GM18868 (cell line): ENCODE measurements around the gene AOPEP.

ENCODE experiments used
- ATAC-seq: cut with Tn5 transposase; IDR thresholded peaks from one replicate; pipeline ENCODE4 v1.9.1; 2021; ENCODE audit warnings: mild to moderate bottlenecking, moderate library complexity; ENCODE audit not compliant: unreplicated experiment

The AOPEP gene

DNA sequence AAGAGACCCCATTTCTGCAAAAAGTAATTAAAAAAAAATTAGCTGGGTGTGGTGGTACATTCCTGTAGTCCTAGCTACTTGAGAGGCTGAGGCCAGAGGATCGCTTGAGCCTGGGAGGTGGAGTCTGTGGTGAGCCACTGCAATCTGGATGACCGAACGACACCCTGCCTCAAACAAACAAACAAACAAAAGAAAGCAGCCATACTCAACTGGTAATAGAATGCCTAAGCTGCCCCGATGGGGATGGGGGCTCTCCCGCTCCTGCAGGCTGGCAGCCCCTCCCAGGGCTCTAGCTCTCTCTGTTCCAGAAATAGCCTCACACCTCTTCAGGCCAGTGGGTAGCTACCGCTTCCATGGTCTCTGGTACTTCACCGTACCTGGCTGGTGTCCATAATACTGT lies 349.2 kb downstream of the AOPEP start:
- no peak for ATAC-seq

DNA sequence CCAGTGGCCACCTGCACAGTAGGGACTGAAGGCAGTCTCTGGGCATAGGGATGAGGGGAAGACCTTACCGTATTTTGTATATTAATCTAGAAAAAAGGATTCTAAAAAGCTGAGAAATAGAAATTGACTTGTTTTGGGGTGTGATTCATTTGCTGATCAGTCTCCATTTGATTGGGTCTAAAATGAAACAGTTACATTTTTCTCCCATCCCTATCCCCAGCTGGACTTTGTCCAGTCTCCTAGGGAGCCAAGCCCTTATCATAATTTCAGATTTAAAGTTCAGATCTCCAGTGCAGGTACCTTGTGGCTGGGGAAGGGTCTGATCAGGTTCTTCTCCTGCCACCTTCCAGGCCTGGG lies 350.2 kb downstream of the AOPEP start:
- no peak for ATAC-seq

DNA sequence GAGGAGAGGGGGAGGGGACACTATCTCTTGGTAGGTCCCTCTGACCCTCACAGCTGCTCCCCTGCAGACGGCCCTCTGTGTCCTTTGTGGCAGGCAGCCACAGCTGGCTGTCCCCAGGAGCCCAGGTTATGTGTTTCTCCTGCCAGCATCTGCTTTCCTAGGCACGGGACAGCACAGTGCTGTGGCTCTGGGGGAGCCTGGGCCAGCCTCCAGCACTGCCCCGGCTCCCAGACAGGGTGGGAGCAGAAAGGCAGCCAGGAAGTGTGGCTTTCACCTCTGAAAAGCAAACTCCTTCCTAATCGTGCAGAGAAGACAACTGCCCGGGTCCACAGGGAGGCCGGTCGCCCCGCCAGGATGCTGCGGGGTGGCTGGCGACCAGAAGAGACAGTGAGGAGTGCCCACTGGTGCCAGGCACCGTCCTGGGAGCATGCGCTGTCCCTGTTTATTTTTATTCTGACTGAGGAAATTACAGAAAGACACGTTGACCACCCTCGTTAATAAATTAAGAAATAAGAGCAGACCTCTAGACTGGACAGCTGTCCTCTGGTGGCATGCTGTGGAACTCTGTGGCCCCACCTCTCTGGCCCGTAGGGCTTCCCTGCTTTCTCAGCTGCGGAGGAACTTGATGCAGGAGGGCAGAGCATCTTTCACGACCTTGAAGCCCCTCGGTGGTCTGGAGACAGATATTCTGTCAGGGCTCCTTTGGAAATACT lies 350.7 kb downstream of the AOPEP start:
- no peak for ATAC-seq

DNA sequence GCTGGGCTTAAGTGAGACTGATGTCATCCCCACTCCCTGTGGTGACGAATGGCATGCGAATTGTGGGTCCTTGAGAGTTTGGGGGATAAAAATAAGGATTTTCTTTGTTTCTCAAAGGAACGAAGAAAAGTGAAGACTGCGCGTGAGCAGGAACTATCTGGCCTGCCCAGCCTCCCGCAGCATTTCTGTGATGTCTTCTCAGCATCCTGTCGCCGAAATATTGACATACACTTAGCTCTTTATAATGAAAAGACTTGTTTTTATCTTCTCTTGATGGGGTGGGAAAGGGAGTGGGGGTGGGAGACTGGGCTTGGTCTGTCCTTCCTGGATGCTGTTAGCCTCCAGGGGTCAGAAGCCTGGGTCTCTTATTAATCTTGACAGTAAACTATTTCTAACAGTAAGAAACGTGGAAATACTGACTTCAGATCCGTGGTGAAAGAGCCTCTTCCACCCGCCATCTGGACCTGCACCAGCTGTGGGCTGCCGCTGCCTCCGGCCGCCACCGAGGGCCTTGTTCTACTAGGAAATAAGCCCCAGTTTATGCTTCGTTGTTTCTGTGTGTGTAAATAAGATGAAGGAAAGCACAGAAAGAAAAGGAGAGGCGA lies 351.4 kb downstream of the AOPEP start:
- no peak for ATAC-seq

DNA sequence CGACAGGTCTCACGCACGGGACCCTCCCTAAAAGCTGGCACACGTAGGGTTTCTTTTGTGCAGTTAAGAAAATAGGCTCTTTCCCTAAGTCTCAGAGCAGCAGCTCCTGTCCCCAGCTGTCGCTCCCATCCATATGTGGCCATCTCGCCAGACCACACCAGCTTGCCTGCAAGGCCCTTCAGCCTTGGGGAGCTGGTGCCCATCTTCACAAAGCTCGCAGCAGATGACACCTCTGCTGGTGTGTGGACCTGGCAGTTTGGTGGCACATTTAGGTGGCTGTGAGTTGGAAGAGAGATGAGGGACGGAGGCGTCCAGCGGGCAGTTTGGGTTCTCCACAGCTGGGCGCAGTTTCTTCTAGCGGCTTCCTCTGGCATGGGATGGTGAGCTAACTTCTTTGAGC lies 352.0 kb downstream of the AOPEP start:
- no peak for ATAC-seq

DNA sequence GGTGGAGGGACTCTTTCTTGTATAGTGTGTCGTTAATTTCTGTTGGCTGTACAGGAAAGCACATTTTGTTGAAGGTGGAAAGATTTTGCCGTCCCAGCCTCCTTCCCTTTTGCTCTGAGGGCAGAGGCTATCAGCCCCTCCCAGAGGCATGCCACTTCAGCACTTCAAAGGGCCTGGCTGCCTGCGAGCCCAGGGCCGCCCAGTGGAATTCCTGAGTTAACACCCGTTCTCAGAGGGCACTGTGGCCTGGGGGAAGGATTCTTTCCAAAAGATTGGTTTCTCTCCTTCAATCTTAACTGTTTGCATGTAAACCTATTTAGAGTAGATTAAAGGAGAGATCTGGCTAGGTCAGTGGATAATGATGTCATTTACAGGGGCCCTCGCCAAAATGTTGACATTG lies 352.4 kb downstream of the AOPEP start:
- no peak for ATAC-seq

DNA sequence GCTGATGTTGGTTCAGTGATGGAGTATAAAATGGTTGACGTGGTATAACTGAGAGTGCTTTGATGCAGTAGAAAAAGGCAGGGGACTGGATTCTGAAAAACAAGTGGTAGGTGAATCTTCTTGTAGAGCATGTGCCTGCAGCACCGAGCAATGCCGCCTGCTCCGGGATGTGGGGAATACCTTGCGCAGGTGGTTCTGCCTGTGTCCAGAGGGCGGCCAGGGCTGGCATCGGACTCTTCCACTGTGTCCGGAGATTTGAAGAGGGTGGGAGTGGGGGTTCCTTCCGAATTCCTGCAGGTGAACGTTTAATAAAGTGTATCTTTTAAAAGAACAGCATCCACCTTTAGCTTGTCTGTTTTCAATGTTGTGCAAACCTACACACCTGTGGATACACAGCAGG lies 353.0 kb downstream of the AOPEP start:
- no peak for ATAC-seq

DNA sequence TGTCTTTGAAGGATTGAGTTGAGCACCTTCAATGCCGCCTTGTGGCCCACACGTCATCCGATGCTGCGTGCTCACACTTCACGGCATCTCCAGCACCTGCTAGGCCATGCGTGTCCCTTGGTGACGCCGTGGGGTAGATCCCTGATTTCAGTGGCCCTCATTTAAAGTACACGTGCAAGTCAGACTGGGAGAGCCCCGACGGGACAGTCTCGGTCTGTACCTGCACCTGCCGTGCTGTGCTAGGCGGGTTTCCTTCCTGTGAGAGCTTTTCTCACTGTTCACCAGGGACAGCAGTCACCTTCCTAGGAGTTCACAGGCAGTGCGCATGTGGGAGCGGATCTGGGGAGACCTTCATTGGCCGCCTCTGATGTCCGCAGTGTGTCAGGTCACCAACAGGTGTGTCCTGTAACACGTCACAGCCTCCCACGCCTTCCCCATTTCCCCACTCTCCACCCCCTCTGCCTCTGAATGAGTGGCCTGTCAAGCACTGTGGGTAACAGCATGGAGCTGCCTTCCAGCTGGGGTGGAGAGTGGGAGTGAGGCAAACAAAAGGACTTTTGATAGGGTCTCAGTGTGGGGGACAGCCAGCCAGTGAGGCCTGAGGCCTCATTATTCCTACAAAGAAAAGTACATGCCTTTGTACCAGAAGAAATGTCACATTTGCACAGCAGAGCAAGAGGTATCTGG lies 354.6 kb downstream of the AOPEP start:
- no peak for ATAC-seq

DNA sequence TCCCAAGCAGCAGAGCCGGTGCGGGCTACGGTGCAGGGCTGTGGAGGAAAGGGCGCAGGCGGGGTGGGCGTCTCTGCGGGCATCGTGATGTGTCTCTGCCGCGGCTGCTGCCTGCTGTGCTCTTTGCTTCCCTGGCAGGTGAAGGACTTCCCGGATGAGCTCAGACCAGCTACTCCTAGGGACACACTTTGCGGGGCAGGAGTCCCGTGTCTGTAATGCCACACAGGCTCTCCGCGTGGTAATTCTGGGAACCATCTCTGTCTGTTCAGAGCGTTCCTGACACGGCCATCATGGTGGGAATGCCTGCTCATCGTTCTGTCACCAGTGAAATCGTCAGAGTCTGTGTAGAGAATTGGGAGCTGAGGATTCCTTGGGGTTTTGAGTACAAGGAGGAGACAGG lies 355.5 kb downstream of the AOPEP start:
- no peak for ATAC-seq

DNA sequence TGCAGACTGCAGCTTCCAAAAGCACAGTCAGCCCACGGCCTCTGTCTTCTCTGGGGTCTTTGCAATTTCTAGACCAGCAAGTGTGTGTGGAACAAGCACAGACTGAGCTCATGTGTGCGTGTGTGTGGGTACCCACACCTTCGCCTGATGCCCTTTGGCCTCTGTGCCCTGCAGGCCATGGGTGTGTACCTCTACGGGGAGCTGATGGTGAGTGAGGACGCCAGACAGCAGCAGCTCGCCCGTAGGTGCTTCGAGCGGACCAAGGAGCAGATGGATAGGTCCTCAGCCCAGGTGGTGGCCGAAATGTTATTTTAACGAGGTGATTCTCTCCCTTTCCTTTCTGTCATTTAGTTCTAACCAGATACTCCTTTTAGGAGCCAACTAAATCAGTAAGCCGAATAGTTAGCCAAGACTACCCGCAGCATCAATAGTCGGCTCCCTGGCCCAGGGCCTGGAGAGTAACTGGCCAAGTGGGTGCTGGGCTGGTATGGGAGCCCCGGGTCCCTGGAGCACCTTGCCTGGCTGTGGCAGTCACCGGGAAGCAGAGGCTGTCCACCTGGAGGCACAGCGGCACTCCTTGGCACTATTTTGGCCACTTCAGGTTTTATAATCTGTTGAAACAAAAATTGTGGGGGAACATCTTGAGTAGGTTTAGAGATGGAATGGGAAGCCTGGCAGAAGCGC lies 356.0 kb downstream of the AOPEP start:
- no peak for ATAC-seq

DNA sequence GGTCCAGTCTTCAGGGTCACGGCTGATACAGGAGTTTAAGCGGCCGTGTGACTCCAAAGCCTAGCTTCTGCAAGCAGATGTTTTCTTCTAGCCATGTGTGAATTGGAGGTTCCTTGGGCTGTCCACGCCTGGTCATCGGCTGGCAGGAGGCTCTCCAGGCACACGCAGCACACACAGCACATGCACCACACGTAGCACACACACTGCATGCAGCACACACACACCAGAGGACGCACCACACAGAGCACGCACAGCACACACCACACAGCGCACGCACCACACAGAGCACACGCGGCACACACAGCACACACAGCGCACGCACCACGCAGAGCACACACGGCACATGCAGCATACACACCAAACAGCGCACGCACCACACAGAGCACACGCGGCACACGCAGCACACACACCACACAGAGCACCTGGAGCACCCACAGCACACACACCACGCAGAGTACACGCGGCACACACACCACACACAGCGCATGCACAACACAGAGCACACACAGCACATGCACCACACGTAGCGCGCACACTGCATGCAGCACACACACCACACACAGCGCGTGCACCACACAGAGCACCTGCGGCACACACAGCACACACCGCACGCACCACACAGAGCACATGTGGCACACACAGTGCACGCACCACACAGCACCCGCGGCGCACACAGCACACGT lies 356.7 kb downstream of the AOPEP start:
- no peak for ATAC-seq

DNA sequence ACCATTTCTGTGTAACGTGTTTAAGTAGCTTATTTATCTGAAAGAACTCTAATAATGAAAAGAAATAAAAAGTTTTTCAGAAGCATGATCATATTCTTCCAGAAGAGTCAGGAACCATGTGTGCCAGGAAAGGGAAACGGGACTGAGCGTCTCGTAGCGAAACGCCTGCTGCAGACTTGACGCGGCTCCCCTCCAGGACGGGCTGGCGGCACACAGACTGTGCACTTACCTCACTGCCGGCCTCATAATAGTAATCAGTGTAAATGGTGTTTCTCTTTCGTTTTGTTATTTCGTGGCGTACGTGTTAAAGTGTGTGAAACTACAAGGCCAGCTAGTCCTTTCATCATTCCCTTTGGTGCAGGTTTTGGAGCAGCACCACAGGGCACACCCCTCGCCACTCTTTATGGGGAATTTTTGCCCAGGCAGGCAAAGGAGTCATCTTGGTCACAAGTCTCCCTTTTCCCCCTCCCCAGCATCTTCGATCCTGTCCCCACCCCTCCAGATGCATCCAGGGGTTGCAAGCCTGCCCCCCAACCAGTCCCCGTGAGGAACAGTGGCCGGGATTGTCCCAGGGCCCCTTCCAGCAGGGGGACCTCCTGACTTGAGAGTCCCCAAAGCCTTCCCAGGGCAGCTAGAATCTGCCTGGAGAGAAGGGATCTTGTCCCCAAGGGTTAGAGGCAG lies 357.9 kb downstream of the AOPEP start:
- ATAC-seq, result no peak

DNA sequence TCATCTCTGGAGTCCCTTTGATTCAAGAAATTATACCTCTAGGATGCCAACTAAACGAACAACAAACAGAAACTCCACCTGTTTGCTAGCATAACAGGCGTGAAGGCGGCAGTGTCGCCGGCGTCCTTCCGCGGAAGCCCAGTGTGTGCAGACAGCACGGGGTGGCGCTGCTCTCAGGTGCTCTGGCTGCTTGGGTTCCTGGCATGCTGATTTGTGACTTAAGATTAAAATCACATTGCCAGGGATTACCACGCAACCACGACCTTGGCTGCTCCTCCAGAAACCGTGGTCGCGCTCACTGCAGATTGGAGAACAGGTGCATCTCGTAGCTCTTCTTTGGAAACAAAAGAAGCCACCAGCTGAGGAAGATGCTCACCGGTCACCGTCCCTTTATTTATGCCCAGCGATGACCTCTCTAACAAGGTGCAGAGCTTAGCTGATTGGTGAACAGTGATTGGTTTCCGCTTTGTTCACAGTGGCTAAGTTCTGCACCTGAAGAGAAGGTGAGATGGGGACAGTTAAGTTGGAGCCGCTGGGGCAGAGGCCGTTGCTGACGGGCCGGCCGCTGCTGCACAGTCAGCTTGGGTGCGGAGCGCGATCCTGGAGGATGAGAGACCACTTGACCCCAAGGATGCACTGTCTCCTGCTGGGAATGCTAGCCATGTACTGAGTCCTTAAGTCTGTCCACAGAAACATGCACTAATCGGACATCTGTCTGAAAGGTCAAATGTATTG lies 358.7 kb downstream of the AOPEP start:
- ATAC-seq, result no peak

DNA sequence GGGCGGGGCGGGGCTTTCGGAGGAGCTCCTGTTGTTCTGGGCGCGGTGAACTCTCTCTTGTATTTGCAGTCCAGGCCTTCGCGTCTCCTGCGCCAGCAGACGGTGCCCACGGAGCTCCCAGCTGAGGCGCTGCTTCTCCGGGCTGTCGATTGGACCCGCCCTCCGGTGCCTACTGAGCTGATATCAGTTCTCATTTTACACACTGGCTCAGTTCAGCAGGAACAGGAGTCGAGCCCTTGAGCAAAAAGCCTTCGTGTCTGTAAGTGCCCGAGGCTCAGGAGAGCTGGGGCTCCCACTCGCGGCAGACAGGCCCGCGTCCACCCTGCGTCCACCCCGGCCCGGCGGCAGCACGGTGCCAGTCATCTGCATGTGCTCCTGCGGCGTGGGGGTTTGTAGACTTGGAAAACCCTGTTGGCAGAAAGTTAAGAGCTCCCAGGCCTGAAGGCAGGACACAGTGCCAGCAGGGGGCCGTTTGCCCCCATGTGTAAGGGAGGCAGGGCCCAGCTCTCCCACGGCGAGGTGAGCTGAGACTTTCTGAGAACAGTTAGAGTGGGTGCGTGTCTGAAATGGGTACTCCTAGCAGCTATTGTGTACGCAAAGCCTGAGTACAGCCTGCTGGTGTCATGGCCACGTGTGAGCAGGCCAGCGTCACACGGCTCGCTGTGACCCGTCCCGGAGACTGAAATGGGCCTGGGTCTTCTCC lies 359.5 kb downstream of the AOPEP start:
- ATAC-seq, result no peak

DNA sequence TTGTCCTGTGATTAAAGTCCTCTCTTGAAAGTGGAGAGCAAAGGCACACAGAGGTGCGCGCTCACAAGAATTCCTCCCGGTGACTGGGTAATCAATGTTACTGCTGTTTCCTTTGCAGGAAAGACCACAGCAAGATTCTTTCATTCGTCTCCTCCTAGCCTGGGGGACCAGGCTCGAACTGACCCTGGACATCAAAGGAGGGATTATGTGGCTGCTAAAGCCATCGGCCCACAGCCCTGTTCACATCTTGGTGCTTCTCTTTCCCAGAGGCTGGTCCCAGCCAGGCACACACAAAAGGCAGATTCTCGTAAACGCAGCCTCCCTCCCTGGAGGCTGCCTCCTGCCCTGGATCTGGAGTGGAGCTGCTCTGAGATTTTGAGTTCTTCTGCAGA lies 360.1 kb downstream of the AOPEP start:
- ATAC-seq, result no peak

DNA sequence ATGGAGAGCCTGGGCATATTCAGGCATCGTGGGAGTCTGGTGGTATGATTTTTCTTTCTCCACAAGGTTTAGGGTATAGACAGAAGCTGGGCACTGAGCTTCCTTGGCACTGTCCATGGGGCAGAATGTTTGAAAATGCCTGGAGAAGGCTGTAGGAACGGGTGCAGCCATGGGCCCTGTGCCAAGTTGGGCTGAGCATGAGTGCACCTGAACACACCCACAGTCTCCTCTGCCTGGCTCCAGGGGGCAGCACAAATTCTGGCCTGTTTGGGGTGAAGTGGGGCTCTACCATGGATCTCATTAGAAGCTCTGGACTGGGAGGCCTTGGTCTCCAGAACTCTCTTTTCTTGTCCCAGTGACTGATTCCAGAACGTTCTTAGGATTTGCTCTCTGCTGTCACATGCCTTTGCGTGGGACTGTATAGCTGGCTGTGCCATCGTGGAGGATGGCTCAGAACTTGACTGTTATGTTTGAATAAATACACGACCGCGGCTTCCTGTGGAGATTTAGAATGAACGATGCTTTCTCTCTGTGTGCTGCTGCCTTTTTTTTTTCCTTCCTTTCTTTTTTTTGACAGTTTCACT lies 361.3 kb downstream of the AOPEP start:
- ATAC-seq, result no peak

DNA sequence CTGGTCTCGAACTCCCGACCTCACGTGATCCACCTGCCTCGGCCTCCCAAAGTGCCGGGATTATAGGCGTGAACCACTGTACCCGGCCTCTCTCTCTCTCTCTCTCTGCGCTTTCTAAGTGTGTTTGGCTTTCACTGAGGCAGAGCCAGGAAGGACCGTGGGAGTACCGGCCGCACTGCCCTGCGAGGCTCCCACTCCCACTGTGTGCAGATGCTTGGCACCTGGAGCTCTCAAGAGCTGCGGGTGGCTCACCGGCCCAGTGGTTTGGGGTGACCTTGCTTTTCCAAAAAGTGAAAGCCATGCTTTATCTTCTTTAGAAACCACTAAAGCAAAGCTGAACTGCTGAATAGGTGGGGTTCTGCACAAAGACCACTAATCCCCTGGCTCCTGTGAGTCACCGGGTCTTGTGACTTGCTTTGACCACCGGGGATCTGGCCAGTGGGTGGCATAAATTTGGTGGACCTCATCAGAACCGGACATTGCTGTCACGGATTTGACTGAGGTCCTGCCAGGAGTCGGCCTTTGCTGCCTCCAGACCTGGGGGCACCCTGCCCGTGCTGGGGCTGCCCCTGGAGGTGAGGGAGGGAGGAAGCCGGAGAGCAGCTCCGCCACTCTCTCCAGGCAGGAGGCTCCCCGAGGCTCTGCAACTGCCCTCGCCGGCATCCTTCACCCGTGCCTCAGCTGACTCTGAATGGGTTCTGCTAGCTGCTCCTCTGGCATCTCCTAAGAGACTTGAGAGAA lies 362.1 kb downstream of the AOPEP start:
- no peak for ATAC-seq

DNA sequence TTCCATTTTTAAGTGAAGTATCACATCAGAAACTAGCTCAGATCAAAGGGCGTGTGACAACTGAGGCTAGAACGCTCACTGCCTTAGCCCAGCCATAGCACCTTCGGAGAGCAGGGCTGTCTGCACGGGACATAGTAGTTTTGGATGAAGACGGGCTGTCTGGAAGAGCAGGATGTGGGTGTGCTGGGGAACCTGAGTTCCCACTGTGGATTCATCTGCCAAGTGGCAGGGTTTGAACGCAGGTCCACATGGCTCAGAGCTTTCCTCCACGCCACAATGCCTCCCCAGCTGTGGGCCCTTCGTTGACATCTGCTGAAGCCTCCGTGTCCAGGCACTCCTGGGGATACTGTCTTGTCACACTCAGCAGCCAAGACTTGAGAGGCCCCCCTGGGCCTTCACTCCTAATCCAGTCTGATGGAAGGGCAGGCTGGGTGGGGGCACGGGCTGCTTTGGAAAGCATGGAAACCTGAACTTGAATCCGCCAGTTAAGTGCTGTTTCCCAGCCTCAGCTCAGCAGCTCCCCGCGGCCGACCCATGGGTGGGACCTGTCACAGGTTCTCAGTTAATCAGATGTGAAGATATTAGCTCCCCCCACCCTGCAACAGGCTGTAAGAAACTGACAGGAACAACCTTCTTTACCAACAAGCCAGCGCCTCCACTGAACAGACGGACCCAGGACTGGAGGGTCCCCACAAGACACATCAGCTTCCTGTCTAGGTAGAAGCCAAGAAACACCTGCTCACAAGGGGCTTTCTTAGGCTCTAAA lies 362.9 kb downstream of the AOPEP start:
- ATAC-seq, result no peak
